Neural cell (in vitro differentiated cells): Measurements from ENCODE around the gene PNISR. TPM values are rescaled to one million over a fixed set of nuclear protein-coding genes. Genes with fewer than 3 reads are reported as not detected.

Source experiments
- H2AFZ ChIP-seq: fragments of 200-600, 300-800 bp; sonication (generic), shearing (Covaris generic); 2 replicates; pipeline ENCODE4 v1.6.0; 2014; ENCODE audit warnings: low read depth, mild to moderate bottlenecking, antibody characterized with exemption, low read length, moderate library complexity
- H3F3A ChIP-seq: fragments of 200-600 bp; shearing (Covaris generic); 2 replicates; pipeline ENCODE4 v1.6.1; 2016; ENCODE audit warnings: mild to moderate bottlenecking, moderate library complexity, mixed read lengths, antibody characterized with exemption, low read length; ENCODE audit not compliant: insufficient read depth, poor library complexity, severe bottlenecking
- H3K27ac ChIP-seq: fragments of 200-600, 300-800 bp; sonication (generic), shearing (Covaris generic); 2 replicates; pipeline ENCODE4 v1.5.1; 2014; ENCODE audit warnings: mild to moderate bottlenecking, low read length, moderate library complexity
- H3K27me3 ChIP-seq: fragments of 300-800, 200-600 bp; sonication (generic), shearing (Covaris generic); 2 replicates; pipeline ENCODE4 v1.6.0; 2014; ENCODE audit warnings: mild to moderate bottlenecking, low read depth, low read length, moderate library complexity; ENCODE audit not compliant: insufficient read depth
- H3K36me3 ChIP-seq: fragments of 300-800, 200-600 bp; sonication (generic), shearing (Covaris generic); 2 replicates; pipeline ENCODE4 v1.5.1; 2014; ENCODE audit warnings: mild to moderate bottlenecking, antibody characterized with exemption, low read length, moderate library complexity; ENCODE audit not compliant: insufficient read depth
- H3K4me2 ChIP-seq: fragments of 300-800, 200-600 bp; sonication (generic), shearing (Covaris generic); 2 replicates; pipeline ENCODE4 v1.6.0; 2014; ENCODE audit warnings: mild to moderate bottlenecking, low read length
- H3K4me3 ChIP-seq: fragments of 300-800, 200-600 bp; sonication (generic), shearing (Covaris generic); 2 replicates; pipeline ENCODE4 v1.5.1; 2014; ENCODE audit warnings: mild to moderate bottlenecking, low read length, moderate library complexity
- H3K79me2 ChIP-seq: fragments of 200-600 bp; shearing (Covaris generic); replicated peaks from 2 replicates; pipeline ENCODE4 v1.6.0; 2014; ENCODE audit warnings: mild to moderate bottlenecking, low read length, moderate library complexity; ENCODE audit not compliant: insufficient read depth
- H3K9ac ChIP-seq: fragments of 300-800, 200-600 bp; sonication (generic), shearing (Covaris generic); 2 replicates; pipeline ENCODE4 v1.6.1; 2016; ENCODE audit warnings: mild to moderate bottlenecking, low read length, mixed read lengths
- H3K9me2 ChIP-seq: fragments of 200-600 bp; shearing (Covaris generic); 2 replicates; pipeline ENCODE4 v1.6.1; 2016; ENCODE audit warnings: mild to moderate bottlenecking, low read length, mixed read lengths; ENCODE audit not compliant: insufficient read depth
- H3K9me3 ChIP-seq: fragments of 200-600, 300-800 bp; sonication (generic), shearing (Covaris generic); 2 replicates; pipeline ENCODE4 v1.6.1; 2016; ENCODE audit warnings: mild to moderate bottlenecking, mixed run types, low read length, moderate library complexity, mixed read lengths
- H4K20me1 ChIP-seq: fragments of 200-600 bp; shearing (Covaris generic); 2 replicates; pipeline ENCODE4 v1.6.1; 2016; ENCODE audit warnings: mild to moderate bottlenecking, mixed run types; ENCODE audit not compliant: insufficient read depth
- EP300 ChIP-seq: fragments of 450-650 bp; conservative IDR thresholded peaks from 2 replicates; pipeline ENCODE4 v1.6.1; 2014; ENCODE audit warnings: antibody characterized with exemption, mild to moderate bottlenecking, moderate library complexity; ENCODE audit not compliant: poor library complexity, severe bottlenecking
- EZH2 ChIP-seq: fragments of 200-600, 300-800 bp; shearing (Covaris generic), sonication (generic); IDR thresholded peaks from 2 replicates; pipeline ENCODE4 v1.6.1; 2014; ENCODE audit warnings: antibody characterized with exemption, low read length, borderline replicate concordance, mild to moderate bottlenecking; ENCODE audit not compliant: insufficient read depth, poor library complexity, severe bottlenecking
- MXI1 ChIP-seq: fragments of 450-650 bp; conservative IDR thresholded peaks from 2 replicates; pipeline ENCODE4 v1.6.1; 2014; ENCODE audit warnings: antibody characterized with exemption, mild to moderate bottlenecking; ENCODE audit not compliant: poor library complexity, severe bottlenecking
- POLR2AphosphoS5 ChIP-seq: IDR thresholded peaks from 2 replicates; pipeline ENCODE4 v1.6.1; 2012
- RAD21 ChIP-seq: fragments of 450-650 bp; conservative IDR thresholded peaks from 2 replicates; pipeline ENCODE4 v1.6.1; 2014; ENCODE audit warnings: antibody characterized with exemption, mild to moderate bottlenecking, moderate library complexity
- SMC3 ChIP-seq: fragments of 450-650 bp; conservative IDR thresholded peaks from 2 replicates; pipeline ENCODE4 v1.6.1; 2014; ENCODE audit warnings: antibody characterized with exemption, mild to moderate bottlenecking, moderate library complexity; ENCODE audit not compliant: poor library complexity
- TAF1 ChIP-seq: IDR thresholded peaks from 2 replicates; pipeline ENCODE4 v1.6.1; 2012; ENCODE audit warnings: low read depth
- polyA plus RNA-seq: library from polyadenylated mRNA; depleted of rRNA; stranded (reverse); fragments of >200 nt; gene quantifications from 2 replicates; pipeline ENCODE4 v1.2.3, GENCODE V29; 2014
- TF ChIP-seq, protein P1 (sequence below): fragments of 450-650 bp; IDR thresholded peaks from 2 replicates; pipeline ENCODE4 v1.5.1; 2014; ENCODE audit warnings: antibody characterized with exemption, mild to moderate bottlenecking, moderate library complexity; ENCODE audit not compliant: poor library complexity, severe bottlenecking
- TF ChIP-seq, protein P2 (sequence below): IDR thresholded peaks from 2 replicates; pipeline ENCODE4 v1.6.1; 2012; ENCODE audit warnings: borderline replicate concordance

Gene PNISR
- polyA plus RNA-seq, 1 donor from 2014 or later = 391 TPM

DNA sequence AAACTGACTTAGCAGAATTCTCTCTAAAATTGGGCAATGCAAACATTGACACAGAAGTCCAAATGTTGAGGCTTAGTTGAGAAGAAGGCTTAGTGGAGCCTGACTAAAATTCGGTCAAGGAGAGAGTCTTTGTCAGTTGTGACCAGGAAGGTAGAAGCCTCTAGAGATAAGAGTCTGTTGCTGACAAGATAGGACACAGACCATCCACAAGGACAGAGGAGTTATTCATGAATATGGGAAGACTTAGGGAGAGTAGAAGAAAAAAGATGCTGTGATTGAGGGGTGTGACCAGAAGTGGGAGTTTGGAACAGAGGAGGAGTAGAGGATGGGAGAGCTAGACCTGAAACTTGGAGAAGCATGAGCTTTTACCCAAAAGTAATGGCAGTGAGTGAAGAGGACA lies 68.5 kb downstream of the PNISR start:
- Histone ChIP-seq H3K4me2 (no peak overlapping the region), H3F3A (no peaks in the 10 kb centered on the region)

DNA sequence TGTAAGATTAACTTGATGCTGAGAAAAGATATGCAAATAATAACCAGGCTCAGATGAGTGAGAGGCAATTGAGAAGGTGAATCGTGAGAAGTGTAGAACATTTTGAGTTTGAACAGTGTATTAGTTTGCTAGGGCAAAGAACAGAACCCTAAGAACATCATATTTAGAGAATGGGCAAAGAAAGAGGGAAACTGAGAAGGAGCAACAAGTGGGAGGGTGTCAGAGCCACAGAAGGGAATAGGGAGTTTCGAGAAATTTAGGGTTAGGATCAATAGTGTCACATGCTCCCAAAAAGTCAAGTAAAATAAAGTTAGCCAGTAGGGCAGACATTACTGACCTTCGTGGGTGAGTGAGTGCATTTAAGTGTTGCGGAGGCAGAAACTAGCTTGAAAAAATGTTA lies 70.1 kb downstream of the PNISR start:
- Histone ChIP-seq H3K27me3 (no peaks in the 10 kb centered on the region), H3K4me2 (no peak overlapping the region)

More for the DNA sequence above, 68.5 kb downstream of the PNISR start:
- TF ChIP-seq EP300 = no peak
- no peak for TF ChIP-seq EZH2
- TF ChIP-seq, protein P1, sequence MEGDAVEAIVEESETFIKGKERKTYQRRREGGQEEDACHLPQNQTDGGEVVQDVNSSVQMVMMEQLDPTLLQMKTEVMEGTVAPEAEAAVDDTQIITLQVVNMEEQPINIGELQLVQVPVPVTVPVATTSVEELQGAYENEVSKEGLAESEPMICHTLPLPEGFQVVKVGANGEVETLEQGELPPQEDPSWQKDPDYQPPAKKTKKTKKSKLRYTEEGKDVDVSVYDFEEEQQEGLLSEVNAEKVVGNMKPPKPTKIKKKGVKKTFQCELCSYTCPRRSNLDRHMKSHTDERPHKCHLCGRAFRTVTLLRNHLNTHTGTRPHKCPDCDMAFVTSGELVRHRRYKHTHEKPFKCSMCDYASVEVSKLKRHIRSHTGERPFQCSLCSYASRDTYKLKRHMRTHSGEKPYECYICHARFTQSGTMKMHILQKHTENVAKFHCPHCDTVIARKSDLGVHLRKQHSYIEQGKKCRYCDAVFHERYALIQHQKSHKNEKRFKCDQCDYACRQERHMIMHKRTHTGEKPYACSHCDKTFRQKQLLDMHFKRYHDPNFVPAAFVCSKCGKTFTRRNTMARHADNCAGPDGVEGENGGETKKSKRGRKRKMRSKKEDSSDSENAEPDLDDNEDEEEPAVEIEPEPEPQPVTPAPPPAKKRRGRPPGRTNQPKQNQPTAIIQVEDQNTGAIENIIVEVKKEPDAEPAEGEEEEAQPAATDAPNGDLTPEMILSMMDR = no peak
- no peak for TF ChIP-seq POLR2AphosphoS5
- no peak for TF ChIP-seq SMC3
- TF ChIP-seq MXI1 = no peak
- TF ChIP-seq, protein P2, sequence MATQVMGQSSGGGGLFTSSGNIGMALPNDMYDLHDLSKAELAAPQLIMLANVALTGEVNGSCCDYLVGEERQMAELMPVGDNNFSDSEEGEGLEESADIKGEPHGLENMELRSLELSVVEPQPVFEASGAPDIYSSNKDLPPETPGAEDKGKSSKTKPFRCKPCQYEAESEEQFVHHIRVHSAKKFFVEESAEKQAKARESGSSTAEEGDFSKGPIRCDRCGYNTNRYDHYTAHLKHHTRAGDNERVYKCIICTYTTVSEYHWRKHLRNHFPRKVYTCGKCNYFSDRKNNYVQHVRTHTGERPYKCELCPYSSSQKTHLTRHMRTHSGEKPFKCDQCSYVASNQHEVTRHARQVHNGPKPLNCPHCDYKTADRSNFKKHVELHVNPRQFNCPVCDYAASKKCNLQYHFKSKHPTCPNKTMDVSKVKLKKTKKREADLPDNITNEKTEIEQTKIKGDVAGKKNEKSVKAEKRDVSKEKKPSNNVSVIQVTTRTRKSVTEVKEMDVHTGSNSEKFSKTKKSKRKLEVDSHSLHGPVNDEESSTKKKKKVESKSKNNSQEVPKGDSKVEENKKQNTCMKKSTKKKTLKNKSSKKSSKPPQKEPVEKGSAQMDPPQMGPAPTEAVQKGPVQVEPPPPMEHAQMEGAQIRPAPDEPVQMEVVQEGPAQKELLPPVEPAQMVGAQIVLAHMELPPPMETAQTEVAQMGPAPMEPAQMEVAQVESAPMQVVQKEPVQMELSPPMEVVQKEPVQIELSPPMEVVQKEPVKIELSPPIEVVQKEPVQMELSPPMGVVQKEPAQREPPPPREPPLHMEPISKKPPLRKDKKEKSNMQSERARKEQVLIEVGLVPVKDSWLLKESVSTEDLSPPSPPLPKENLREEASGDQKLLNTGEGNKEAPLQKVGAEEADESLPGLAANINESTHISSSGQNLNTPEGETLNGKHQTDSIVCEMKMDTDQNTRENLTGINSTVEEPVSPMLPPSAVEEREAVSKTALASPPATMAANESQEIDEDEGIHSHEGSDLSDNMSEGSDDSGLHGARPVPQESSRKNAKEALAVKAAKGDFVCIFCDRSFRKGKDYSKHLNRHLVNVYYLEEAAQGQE = no peak
- TF ChIP-seq TAF1 = no peak
- no peak for TF ChIP-seq RAD21
- Histone ChIP-seq H3K27me3 (no peaks in the 10 kb centered on the region), H3K36me3 (no peaks in the 10 kb centered on the region), H3K27ac (no peak overlapping the region), H3K79me2 (no peaks in the 10 kb centered on the region), H4K20me1 (no peaks in the 10 kb centered on the region), H2AFZ (no peak overlapping the region), H3K9ac (no peak overlapping the region), H3K9me2 (no peaks in the 10 kb centered on the region), H3K4me3 (no peak overlapping the region), H3K9me3 (no peaks in the 10 kb centered on the region)

More for the DNA sequence above, 70.1 kb downstream of the PNISR start:
- Histone ChIP-seq H3K27ac (no peak overlapping the region), H3K4me3 (no peak overlapping the region), H3F3A (no peaks in the 10 kb centered on the region), H4K20me1 (no peaks in the 10 kb centered on the region), H3K9me2 (no peaks in the 10 kb centered on the region), H3K79me2 (no peaks in the 10 kb centered on the region), H3K36me3 (no peaks in the 10 kb centered on the region), H3K9ac (no peak overlapping the region), H2AFZ (no peak overlapping the region), H3K9me3 (no peaks in the 10 kb centered on the region)
- TF ChIP-seq MXI1 = no peak
- no peak for TF ChIP-seq SMC3
- TF ChIP-seq, protein P1 = no peak
- TF ChIP-seq POLR2AphosphoS5 = no peak
- TF ChIP-seq, protein P2 = no peak
- no peak for TF ChIP-seq RAD21
- no peak for TF ChIP-seq EZH2
- TF ChIP-seq EP300 = no peak
- TF ChIP-seq TAF1 = no peak
